Lung (tissue), 12 donors: ENCODE data around the gene RHOC. TPM values are rescaled to one million over a fixed set of nuclear protein-coding genes. Genes with fewer than 3 reads are reported as not detected.

Experiments used
- ATAC-seq: fragments of 200-7000 bp; cut with Tn5 transposase; one replicate; pipeline ENCODE4 v1.9.1; 2020; ENCODE audit warnings: moderate number of reproducible peaks; ENCODE audit not compliant: insufficient read depth, low FRiP score
- DNase-seq, 3 donors: peaks; one replicate each; pipeline ENCODE4 v3.0.0-alpha.2; 2013 to 2017
- H3K27ac ChIP-seq, 2 donors: one replicate each; pipeline ENCODE4 v1.5.1; 2013; ENCODE audit warnings: mild to moderate bottlenecking in 2 of 2, moderate library complexity in 2 of 2, control low read depth in 1 of 2, inconsistent platforms in 1 of 2, low read depth in 1 of 2, low read length in 1 of 2
- H3K27me3 ChIP-seq, 3 donors: one replicate each; pipeline ENCODE4 v1.5.1; 2013; ENCODE audit warnings: low read length in 2 of 3; ENCODE audit not compliant: control insufficient read depth in 3 of 3, insufficient read depth in 3 of 3
- H3K36me3 ChIP-seq, 4 donors: one replicate each; pipeline ENCODE4 v1.5.1; 2013; ENCODE audit warnings: low read length in 4 of 4, mild to moderate bottlenecking in 1 of 4, moderate library complexity in 1 of 4; ENCODE audit not compliant: control insufficient read depth in 4 of 4, insufficient read depth in 4 of 4
- H3K4me1 ChIP-seq, 5 donors: one replicate each; pipeline ENCODE4 v1.5.1; 2013; ENCODE audit warnings: low read length in 5 of 5, mild to moderate bottlenecking in 2 of 5, moderate library complexity in 1 of 5; ENCODE audit not compliant: control insufficient read depth in 5 of 5, insufficient read depth in 5 of 5
- H3K4me3 ChIP-seq: one replicate; pipeline ENCODE4 v1.5.1; 2013; ENCODE audit warnings: mild to moderate bottlenecking, control low read depth, moderate library complexity
- H3K9ac ChIP-seq, 2 donors: one replicate each; pipeline ENCODE4 v1.5.1; 2013; ENCODE audit warnings: low read length in 2 of 2, control low read depth in 1 of 2; ENCODE audit not compliant: insufficient read depth in 1 of 2
- H3K9me3 ChIP-seq, 4 donors: one replicate each; pipeline ENCODE4 v1.5.1; 2013; ENCODE audit warnings: low read length in 3 of 4, mild to moderate bottlenecking in 1 of 4, moderate library complexity in 1 of 4; ENCODE audit not compliant: control insufficient read depth in 4 of 4, insufficient read depth in 3 of 4
- WGBS, 2 donors: extraction: QIAGEN DNeasy Blood & Tissue Kit; methylation state at CpG; one replicate each; pipeline ENCODE4 v1.1.7; 2013; 5-methylcytosine and 5-hydroxymethylcytosine counted together
- polyA plus RNA-seq, 2 donors: library from polyadenylated mRNA; stranded (reverse); fragments of 200-250 nt; gene quantifications; one replicate each; pipeline ENCODE4 v1.2.1, GENCODE V29; 2013
- total RNA-seq, 2 donors: library from RNA; depleted of rRNA in 1 of 2; stranded (reverse); fragments of >200 nt in 1 of 2; gene quantifications; one replicate each; pipeline ENCODE4 v1.2.1, GENCODE V29; 2014 to 2021
- TF ChIP-seq, protein P1 (sequence below): IDR thresholded peaks from 2 replicates; pipeline ENCODE4 v1.5.1; 2012; ENCODE audit warnings: mild to moderate bottlenecking; ENCODE audit errors: control extremely low read depth, extremely low read depth
- donor health status: control.
- donor health status: control.
- donor health status: Bipolar disorder and iron deficiency.
- donor health status: healthy.
- donor health status: DM: yes; HTN: yes; CAD: no.

RHOC gene
- total and polyA plus RNA-seq, 4 donors, result 125 to 243 (median 190) TPM

- TF ChIP-seq, protein P1, sequence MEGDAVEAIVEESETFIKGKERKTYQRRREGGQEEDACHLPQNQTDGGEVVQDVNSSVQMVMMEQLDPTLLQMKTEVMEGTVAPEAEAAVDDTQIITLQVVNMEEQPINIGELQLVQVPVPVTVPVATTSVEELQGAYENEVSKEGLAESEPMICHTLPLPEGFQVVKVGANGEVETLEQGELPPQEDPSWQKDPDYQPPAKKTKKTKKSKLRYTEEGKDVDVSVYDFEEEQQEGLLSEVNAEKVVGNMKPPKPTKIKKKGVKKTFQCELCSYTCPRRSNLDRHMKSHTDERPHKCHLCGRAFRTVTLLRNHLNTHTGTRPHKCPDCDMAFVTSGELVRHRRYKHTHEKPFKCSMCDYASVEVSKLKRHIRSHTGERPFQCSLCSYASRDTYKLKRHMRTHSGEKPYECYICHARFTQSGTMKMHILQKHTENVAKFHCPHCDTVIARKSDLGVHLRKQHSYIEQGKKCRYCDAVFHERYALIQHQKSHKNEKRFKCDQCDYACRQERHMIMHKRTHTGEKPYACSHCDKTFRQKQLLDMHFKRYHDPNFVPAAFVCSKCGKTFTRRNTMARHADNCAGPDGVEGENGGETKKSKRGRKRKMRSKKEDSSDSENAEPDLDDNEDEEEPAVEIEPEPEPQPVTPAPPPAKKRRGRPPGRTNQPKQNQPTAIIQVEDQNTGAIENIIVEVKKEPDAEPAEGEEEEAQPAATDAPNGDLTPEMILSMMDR, result no peak
- peak within 1 kb of the TSS; percentile 71 to 91 for H3K9ac ChIP-seq
- peak within 1 kb of the TSS; percentile 83 to 93 for H3K27ac ChIP-seq
- peaks cover 4 to 21% (median 6%) of the 10 kb centered on the region in 5 donors for H3K4me1 ChIP-seq
- H3K36me3 ChIP-seq, result peaks cover 1 to 12% (median 5%) of the 10 kb centered on the region in 4 donors
- ATAC-seq, result peak; percentile 77
- no peaks in the 10 kb centered on the region for H3K27me3 ChIP-seq
- H3K4me3 ChIP-seq, result peak within 1 kb of the TSS; percentile 74
- H3K9me3 ChIP-seq, result no peaks in the 10 kb centered on the region
- 0% methylated on average over 30 of the region's 30 CpGs for WGBS, 2 donors
- peak; percentile 81 to 88 (median 88) for DNase-seq
Measured at GRCh38 chr1:112674440-112674985, 32.4 kb downstream of the RHOC start, which contains the start of gene MOV10. Gene MOV10 (plus strand): TSS chr1:112674659. CDS start chr1:112674913, 254 bp downstream.

GRCh38 chr1:112673592-112674439, 33.1 kb downstream of the RHOC start:
- H3K9me3 ChIP-seq, result no peaks in the 10 kb centered on the region
- peaks cover 0 to 19% (median 5%) of the 10 kb centered on the region in 4 donors for H3K36me3 ChIP-seq
- peak overlapping the region; percentile 74 for H3K4me3 ChIP-seq
- peak overlapping the region; percentile 71 to 91 for H3K9ac ChIP-seq
- 4% methylated on average over 18 of the region's 18 CpGs for WGBS, 2 donors
- H3K27ac ChIP-seq, result peak overlapping the region; percentile 83 to 93
- peaks cover 2 to 21% (median 6%) of the 10 kb centered on the region in 5 donors for H3K4me1 ChIP-seq
- DNase-seq (peak; percentile 30 to 71 (median 70)), ATAC-seq (no peak)
- TF ChIP-seq, protein P1, result peak; percentile 2
- no peaks in the 10 kb centered on the region for H3K27me3 ChIP-seq

DNA sequence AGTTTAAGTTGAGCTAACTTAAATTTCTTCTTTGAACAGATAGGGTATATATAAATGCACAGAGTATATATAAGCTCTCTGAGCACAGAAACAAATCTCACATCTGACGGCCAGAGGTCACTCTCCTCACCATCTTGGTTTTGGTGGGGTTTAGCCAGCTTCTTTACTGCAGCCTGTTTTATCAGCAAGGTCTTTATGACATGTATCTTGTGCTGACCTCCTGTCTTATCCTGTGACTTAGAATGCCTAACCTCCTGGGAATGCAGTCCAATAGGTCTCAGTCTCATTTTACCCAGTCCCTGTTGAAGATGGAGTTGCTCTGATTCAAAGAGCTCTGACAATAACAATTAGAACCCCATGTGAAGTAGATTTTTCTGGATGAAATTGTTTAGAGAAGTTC, 34.1 kb downstream of the RHOC start:
- H3K27me3 ChIP-seq, result no peaks in the 10 kb centered on the region
- no peaks in the 10 kb centered on the region for H3K9me3 ChIP-seq
- H3K36me3 ChIP-seq, result peaks cover 2 to 25% (median 7%) of the 10 kb centered on the region in 4 donors
- ATAC-seq (no peak), DNase-seq (no peak)
- whole genome bisulfite sequencing, 2 donors, result 89 to 92% methylated on average over 1 of the region's 1 CpG
- H3K4me3 ChIP-seq, result no peak overlapping the region
- TF ChIP-seq, protein P1, result no peak
- peaks cover 2 to 21% (median 6%) of the 10 kb centered on the region in 5 donors for H3K4me1 ChIP-seq
- no peak overlapping the region for H3K9ac ChIP-seq
- no peak overlapping the region for H3K27ac ChIP-seq
